OCI-LY3 (cell line): Measurements from ENCODE around the gene MPDU1.

Source experiments
- CTCF ChIP-seq: fragments of 200-600, 300-600 bp; sonication (generic); IDR thresholded peaks from 2 replicates; pipeline ENCODE4 v1.5.1; 2014; ENCODE audit warnings: antibody characterized with exemption, low read length, low read depth
- EZH2phosphoT487 ChIP-seq: fragments of 200-600 bp; shearing (Covaris generic); IDR thresholded peaks from 2 replicates; pipeline ENCODE4 v1.6.1; 2018; ENCODE audit warnings: antibody characterized with exemption, mixed run types, low read depth

- TF ChIP-seq CTCF (no peak), EZH2phosphoT487 (no peak)
These were observed 6.1 kb upstream of the MPDU1 start for GRCh38 chr17:7577327-7578199.
